GM18511 (cell line): ENCODE results near the gene STYK1.
"Not testable (repeated sequence)": the region's sequence is repeated elsewhere in the genome, so short reads cannot be mapped to it uniquely, and the experiment has no call there.

Experiments
- ATAC-seq: cut with Tn5 transposase; IDR thresholded peaks from one replicate; pipeline ENCODE4 v1.9.1; 2021; ENCODE audit warnings: mild to moderate bottlenecking, moderate library complexity; ENCODE audit not compliant: unreplicated experiment

STYK1 gene

DNA sequence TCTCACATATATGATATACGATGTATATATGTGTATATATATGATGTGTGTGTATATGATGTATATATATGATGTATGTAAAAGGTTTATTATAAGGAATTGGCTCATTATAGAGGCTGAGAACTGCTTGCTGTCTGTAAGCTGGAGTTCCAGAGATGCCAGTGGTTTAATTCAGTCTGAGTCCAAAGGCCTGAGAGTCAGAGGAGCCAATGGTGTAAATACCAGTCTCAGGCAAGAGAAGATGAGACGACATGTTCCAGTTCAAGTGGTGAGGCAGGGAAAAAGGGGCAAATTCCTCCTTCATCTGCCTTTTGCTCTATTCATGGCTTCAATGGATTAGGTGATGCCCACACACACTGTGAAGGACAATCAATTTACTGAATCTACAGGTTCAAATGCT lies 17.1 kb upstream of the STYK1 start:
- no peak for ATAC-seq

DNA sequence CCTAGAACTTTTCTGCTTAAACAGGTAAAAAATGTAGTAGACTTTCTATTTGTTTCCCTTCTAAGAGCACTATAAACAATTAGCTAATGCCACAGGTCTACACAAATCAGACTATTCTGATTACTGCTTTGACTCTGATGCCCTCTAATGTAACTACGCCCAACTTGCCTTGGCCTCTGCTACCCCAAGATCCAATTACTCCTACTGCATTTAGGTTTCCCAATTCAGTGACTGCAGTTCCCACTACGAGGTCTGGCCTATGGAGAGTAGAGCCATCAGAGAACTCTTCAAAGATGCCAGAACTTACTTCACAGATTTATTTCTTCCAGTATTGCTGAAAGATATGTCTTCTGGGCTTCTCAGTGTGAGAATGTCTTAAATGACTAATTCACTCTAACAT lies 15.3 kb upstream of the STYK1 start:
- ATAC-seq, result no peak

DNA sequence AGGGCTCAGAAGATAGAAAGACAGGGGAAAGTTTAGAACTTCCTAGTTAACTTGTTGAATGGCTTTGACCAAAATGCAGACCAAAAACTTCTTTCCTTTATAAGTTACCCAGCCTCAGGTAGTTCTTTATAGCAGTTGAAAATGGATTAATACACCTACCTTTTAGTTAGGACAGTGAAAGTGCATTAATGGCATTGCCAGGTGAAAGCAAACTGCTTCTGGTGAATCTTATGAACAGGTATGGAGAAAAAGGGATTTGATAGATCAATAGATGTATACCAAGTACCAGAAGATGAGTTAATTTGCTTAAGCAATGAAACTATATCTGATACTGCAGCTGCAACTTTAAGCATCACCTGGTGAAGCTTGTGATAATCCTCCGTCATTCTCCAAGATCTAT lies 14.2 kb upstream of the STYK1 start:
- no peak for ATAC-seq

DNA sequence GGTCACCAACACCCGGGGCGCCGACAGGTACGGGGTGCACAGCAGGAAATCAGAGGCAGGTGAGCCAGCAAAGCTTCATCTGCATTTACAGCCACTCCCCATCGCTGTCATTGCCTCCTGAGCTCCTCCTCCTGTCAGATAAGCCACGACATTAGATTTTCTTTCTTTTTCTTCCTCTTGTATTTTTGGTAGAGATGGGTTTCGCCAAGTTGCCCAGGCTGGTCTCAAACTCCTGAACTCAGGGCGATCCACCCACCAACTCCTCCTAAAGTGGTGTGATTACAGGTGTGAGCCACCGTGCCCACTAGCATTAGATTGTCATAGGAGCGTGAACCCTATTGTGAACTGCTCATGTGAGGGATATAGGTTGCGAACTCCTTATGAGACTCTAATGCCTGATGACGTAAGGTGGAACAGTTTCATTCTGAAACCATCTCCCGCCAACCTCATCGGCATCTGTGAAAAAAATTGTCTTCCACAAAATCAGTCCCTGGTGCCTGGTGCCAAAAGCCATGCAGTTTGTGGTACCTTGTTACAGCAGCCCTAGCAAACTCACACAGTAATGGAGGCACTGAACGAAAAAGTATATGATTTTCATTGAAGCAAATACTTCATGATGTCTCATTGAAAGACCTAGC lies 1.5 kb downstream of the STYK1 start:
- ATAC-seq, result no peak

DNA sequence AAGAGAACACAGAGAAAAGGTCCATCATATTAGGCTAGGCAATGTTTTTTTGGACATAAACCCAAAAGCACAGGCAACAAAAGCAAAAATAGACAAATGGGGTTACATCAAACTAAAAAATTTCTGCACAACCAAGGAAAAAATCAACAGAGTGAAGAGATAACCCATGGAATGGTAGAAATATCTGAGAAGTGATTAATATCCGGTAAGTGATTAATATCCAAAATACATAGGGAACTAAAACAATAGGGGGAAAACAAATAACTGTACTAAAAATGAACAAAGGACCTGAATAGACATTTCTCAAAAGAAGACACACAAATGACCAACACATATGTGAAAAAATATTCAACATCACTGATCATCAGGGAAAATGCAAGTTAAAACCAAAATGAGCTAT lies 4.3 kb downstream of the STYK1 start:
- ATAC-seq, result no peak

DNA sequence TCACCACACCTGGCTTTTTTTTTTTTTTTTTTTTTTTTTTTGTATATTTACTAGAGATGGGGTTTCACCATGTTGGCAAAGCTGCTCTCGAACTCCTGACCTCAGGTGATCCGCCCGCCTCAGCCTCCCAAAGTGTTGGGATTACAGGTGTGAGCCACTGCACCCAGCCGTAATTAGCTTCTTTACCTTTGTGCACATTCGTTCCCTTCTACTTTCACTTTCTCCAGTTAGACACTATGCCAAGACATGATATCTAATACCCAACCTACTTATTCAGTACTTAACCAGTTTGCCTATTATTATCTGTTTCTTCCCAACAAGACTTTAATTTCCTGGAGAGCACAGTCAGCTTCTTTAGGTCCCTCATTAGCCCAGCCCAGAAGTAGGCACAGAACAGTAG lies 5.3 kb downstream of the STYK1 start:
- no peak for ATAC-seq

DNA sequence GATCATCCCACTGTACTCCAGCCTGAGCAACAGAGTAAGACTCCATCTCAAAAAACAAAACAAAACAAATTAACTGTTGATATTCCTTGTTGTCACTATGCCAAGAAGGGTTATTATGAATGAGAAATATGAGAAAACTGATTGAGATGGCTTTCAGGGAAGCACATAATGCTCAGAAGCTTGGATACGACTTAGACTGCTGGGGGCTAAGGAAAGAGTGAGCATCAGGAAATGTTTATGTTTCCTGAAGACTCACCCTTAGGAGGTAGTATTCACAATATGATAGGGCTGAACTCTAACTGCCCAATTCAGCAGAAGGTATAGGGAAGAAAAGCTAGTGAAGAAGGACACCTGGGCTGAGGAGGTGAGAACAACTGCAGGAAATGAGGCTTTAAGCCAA lies 6.3 kb downstream of the STYK1 start:
- no peak for ATAC-seq

DNA sequence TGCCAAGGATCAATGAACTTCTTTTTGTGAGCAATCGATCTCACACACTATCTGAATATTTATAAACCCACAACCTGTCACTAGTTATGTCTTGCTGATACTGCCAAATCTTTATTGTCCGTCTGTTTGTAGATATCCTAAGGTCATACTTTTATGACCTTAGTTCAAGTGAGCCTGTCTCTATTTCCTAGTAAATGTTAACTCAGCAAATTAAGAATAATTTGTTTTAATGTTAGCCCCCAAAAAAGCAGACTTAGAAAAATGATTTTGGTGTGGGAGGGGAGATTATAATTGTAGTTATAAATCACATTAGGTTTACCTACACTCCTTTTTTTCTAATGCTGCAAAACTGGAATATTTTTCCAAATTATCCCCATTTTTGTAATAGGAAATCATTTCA lies 9.4 kb downstream of the STYK1 start:
- ATAC-seq, result no peak

DNA sequence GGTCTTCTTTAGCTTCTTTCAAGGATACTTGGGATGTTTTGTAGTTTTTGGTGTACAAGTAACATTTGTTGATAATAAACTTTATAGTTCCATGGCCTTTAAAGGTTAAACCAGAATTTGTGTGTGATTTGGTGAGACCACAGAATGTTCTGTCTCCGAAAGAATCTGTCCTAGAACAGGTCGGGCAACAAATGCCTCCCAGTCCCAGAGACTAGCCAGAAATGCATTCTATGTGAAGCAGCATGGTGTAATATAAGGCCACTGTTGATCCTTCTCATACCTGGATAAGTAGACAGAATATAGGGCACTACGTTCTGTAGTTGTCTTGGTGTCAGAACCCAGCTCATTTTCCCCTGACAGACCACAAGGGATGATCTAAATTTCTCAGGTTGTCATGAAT lies 10.0 kb downstream of the STYK1 start:
- ATAC-seq, result no peak

DNA sequence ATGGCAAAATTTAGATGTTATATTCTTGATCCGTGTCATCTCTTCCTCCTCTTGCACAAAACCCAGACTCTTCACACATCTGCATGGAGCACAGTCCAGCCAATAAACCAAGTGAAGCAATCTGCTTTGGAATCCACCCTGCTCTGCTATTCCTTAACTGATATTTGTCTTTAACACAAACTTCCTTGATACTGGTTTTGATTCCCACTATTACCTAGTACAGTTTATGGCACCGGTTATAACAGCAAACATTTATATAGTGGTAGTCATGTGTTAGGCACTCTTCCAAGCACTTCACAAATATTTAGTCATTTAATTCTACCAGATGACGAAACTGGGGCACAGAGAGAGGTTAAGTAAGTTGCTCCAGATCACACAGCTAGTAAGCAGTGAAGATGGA lies 12.5 kb downstream of the STYK1 start:
- no peak for ATAC-seq

DNA sequence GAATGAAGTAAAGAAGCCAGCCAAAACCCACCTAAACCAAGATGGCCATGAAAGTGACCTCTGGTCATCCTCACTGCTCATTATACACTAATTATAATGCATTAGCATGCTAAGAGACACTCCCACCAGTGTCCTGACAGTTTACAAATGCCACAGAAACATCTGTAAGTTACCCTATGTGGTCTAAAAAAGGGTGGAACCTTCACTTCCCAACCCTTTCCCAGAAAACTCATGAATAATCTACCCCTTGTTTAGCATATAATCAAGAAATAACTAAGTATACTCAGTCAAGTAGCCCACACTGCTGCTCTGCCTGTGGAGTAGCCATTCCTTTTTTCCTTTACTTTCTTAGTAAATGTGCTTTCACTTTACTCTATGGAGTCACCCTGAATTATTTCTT lies 19.8 kb downstream of the STYK1 start:
- no peak for ATAC-seq

DNA sequence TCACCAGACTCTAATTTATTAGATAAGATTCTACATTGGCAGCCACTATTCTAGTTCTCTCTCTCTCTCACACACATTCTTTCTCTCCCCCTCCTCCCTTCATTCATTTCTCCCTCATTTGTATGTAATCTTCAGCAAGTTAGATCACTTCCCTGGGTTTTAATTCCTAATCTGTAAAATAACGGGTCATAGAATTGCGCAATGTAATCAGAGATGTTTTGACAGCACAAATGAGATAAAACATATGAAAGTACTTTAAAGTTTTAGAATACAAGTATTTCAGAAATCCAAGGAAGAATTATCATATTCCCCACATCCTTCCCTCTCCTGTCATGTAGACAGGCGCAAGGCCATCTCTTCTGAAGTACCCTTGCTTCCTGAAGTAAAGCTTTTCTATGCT lies 21.7 kb downstream of the STYK1 start:
- ATAC-seq, result no peak

DNA sequence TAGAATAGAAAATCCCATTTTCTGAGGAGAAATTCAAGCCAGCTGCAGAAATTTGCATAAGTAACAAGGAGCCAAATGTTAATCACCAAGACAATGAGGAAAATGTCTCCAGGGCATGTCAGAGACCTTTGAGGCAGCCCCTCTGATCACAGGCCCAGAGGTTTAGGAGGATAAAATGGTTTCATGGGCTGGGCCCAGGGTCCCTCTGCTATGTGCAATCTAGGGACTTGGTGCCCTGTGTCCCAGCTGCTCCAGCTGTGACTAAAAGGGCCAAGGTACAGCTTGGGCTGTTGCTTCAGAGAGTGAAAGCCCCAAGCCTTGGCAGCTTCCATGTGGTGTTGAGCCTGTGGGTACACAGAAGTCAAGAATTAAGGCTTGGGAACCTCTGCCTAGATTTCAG lies 27.3 kb downstream of the STYK1 start:
- not testable (repeated sequence) for ATAC-seq

DNA sequence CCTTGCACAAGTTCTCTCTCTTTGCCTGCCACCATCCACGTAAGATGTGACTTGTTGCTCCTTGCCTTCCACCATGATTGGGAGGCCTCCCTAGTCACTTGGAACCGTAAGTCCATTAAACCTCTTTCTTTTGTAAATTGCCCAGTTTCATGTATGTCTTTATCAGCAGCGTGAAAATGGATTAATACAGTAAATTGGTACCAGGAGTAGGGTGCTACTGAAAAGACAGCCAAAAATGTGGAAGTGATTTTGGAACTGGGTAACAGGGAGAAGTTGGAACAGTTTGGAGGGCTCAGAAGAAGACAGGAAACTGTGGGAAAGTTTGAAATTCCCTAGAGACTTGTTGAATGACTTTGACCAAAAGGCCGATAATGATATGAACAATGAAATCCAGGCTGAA lies 27.9 kb downstream of the STYK1 start:
- no peak for ATAC-seq

DNA sequence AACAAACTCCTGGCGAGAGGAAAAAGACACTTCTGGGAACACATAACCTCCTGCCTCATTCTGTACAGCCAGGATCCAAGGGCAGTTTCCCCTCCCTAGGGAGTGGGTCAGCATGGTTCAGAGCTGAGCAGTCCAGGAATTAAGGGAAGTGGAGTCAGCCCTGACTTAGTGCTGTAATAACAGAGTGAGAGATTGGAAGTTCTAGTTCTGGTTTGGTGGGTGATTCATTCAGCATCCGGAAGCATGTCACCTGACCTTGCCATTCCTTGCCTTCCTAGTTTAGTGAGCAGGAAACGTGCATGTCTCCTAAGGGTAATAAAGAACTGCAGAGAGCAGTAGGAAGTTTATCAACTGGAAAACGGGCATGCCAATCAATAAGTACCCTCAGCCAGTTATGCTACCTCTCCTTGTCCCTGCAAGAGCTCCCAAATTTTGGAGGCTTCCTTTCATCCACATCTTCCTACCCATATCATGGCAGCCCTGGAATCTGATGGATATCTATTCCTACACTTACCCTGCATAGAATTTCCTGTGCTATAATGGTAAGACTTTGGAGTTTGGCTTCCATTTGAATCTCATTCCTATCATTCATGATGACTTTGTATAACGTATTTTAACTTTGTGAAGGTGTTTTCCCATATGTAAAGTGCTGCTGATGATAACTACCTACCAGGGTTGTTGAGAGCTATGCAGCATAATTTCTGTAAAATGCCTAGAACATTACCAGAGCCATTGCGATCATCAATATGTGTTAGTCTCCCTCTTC lies 31.9 kb downstream of the STYK1 start:
- ATAC-seq, result no peak

DNA sequence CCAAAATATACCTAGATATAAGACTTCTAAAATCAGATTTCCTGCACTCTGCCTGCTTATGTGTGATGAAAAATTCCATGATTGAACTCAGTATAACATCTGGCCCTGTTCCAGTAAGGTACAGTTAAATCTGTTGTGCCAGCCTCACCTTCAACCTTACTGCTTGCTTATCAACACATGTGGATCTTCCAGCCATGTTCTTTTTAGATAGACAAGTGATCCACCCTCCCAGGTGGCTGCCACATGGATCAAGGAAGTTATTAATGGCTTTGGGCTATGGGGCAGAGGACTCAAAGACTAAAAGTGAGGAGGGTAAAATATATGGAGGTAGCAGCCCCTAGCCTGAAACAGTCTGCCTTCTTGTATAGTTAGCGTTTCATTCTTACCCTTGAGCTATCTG lies 35.1 kb downstream of the STYK1 start:
- no peak for ATAC-seq

DNA sequence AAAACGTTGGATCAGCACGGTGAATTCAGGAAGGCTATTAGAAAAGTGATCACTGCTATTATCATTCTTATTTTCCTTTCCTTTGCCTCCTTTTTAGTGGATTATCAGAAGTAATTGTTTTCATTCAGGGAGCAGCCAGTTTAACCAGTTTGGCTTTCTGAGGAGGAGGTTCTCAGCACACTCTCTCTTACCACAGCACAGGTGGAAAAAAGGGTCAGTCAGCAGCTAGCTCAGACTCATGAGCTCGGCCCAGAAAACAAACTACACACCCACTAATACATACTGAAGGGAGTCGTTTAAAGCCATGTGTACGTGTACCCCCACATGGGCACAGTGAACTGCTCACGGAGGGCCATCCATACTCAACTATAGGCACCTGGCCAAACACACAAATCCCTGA lies 37.2 kb downstream of the STYK1 start:
- ATAC-seq, result no peak

DNA sequence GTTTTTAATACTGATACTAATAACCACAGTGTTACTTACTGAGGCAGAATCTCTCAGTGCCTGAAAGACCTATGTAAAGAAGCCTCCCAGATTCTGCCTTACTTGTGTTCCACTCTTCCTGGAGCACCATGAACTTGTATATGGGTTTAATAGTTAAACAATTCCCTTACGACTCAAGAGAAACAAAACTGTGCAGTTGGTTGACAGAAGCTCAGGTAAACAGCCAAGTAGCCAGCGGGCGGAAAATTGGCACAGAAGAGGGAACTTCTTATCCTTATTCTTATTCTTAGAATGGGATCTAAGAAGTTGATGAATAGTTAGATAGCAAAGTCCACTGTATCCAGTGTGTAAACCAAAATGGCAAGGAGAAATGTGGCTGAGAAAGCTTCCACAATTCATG lies 37.7 kb downstream of the STYK1 start:
- ATAC-seq, result no peak

DNA sequence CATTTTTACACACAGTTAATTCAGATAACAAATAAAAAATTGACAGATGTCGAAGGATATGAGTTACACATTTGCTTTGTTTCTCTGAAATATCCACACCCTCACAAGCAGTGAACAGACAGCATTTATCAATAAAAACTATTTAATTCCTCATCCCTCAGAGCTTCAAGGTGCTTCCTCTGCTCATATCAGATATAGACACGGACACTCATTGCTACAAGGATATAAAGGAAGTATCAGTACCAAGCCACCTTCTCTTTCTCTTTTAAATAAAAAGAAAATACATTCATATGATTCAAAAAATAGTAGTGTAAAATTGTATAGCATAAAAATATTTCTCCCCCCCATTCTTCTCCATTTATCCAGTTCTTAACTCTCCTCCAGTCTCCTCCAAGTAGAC lies 38.5 kb downstream of the STYK1 start:
- ATAC-seq, result no peak

DNA sequence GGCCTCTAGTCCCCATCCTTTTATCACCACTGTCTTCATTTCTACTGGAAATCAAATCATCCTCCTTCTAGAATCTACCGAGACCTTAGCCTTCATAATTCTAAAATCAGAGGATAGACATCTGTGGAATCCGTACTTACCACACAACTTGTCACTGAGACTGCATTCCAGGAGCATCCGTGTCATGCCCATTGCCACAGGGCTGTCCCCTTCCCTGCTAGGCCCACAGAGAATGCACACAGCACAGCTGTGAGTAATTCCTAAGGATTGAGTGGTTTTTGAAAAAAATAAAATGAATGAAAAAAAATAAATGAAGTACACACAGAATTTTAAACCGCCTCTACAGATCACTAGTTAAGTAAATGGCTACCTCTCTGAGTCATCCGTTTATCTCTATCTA lies 39.4 kb downstream of the STYK1 start:
- ATAC-seq, result no peak

DNA sequence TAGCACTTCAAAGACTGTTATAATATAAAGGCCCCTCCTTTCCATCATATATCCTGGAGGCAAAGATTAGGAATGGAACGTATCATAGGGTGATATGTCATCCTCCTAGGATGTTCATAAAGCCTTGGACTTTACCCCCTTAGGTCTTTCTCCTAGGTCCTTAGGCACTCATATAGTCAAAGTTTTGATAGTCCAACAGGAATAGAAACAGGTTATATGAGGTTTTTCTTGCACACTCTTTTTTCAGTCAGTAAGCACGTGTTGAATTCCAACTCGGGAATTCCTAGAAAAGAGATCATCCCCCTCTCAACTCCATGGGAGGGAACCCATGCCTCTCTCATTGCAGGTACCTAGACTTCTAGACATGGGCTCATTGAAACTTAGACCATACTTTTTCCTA lies 40.3 kb downstream of the STYK1 start:
- no peak for ATAC-seq

DNA sequence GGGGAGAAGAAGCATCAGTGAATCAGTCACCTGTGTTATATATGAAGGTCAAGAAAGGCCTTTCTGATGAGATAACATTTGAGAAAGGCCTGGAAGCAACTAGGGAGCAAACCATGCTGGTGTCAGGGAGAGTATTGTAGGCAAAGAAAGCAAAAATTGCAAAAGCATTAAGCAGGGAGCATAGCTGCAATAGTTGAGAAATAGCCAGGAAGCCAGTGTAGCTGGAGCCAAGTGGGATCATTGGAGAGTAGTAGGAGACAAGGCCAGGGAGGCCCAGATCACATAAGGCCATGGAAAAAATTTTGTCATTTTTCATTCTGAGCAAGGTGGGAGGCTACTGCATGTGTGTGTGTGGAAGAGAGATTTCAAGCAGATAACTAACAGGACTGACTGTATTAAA lies 41.6 kb downstream of the STYK1 start:
- no peak for ATAC-seq

DNA sequence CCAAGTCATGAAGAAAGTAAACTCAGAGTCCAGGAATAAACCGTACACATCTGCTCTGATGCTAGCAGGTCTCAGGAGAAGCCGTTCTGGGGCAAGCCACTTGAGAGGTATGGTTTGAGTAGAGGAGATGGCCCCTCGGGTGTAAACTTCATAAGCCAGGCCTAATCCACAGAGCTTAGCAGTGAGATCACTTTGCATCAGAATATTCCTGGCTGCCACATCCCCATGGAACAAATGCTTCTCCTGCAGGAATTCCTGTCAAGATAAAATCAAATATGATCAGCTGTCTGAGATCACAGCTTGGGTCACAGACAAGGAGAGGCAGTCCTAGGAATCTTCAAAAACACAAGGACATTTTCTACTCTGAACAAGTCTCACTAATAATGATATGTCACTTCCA lies 49.2 kb downstream of the STYK1 start:
- no peak for ATAC-seq
